GM12878 (cell line): ENCODE measurements around the gene SLC9B1. TPM values are rescaled to one million over a fixed set of nuclear protein-coding genes. Genes with fewer than 3 reads are reported as not detected.

ENCODE experiments used
- ATAC-seq: fragments of 200-7000 bp; cut with Tn5 transposase; 3 replicates; pipeline ENCODE4 v1.9.1; 2020; ENCODE audit warnings: mild to moderate bottlenecking, moderate library complexity
- BruUV-seq: library from RNA; stranded (reverse); fragments of 400-500 nt; replicated peaks from 2 replicates; lab custom pipeline; 2021; lab: Mats Ljungman, UMichigan
- CTCF ChIA-PET: fragments of 300-600 bp; sonication (Branson Sonifier 250); formaldehyde crosslinking; extraction: SDS; loops from one replicate; lab custom pipeline; 2021; ENCODE audit warnings: inconsistent platforms; lab: Yijun Ruan, JAX
- POLR2A ChIA-PET: fragments of 350-600 bp; formaldehyde crosslinking; extraction: SDS; loops from one replicate; lab custom pipeline; 2021; ENCODE audit warnings: inconsistent platforms; lab: Charles Lee
- RAD21 ChIA-PET: fragments of 300-600 bp; sonication (Branson Sonifier 250); formaldehyde crosslinking; loops from one replicate; lab custom pipeline; 2023; ENCODE audit warnings: antibody characterized with exemption; ENCODE audit not compliant: unreplicated experiment; lab: Charles Lee
- SMC1A ChIA-PET: fragments of 300-600 bp; sonication (Branson Sonifier 250); formaldehyde crosslinking; loops from one replicate; lab custom pipeline; 2023; ENCODE audit not compliant: unreplicated experiment, uncharacterized antibody; lab: Charles Lee
- DNase-seq: peaks from one replicate; pipeline ENCODE4 v3.0.0-alpha.2; 2011; ENCODE audit warnings: low read depth, low spot score
- FAIRE-seq: peaks from 3 replicates; lab custom pipeline; 2011; peaks lifted over from hg19 to GRCh38; lab: Jason Lieb, UNC
- H2AFZ ChIP-seq: 2 replicates; pipeline ENCODE4 v1.6.0; 2011; ENCODE audit warnings: low read depth, low read length, control low read depth; ENCODE audit not compliant: control insufficient read depth
- H3K27ac ChIP-seq: 2 replicates; pipeline ENCODE4 v1.5.1; 2011; ENCODE audit warnings: control low read depth; ENCODE audit not compliant: control insufficient read depth, insufficient read depth
- H3K27me3 ChIP-seq, 2 experiments: replicated peaks in 1 of 2; 2 replicates each; pipeline versions ENCODE4 v1.6.0 to v1.6.1; 2011; ENCODE audit warnings: low read length in 1 of 2; ENCODE audit not compliant: control insufficient read depth in 2 of 2, insufficient read depth in 2 of 2
- H3K36me3 ChIP-seq, 2 experiments: 2 replicates each; pipeline ENCODE4 v1.5.1; 2011; ENCODE audit warnings: low read length in 1 of 2; ENCODE audit not compliant: control insufficient read depth in 2 of 2, insufficient read depth in 2 of 2
- H3K4me1 ChIP-seq: 2 replicates; pipeline ENCODE4 v1.6.1; 2011; ENCODE audit warnings: mild to moderate bottlenecking, low read length, moderate library complexity, mixed read lengths; ENCODE audit not compliant: control insufficient read depth, insufficient read depth
- H3K4me2 ChIP-seq: 2 replicates; pipeline ENCODE4 v1.6.0; 2011; ENCODE audit warnings: control low read depth; ENCODE audit not compliant: control insufficient read depth, insufficient read depth
- H3K4me3 ChIP-seq: fragments of 200-600 bp; sonication (generic); 2 replicates; pipeline ENCODE4 v1.5.1; 2016
- H3K79me2 ChIP-seq: 2 replicates; pipeline ENCODE4 v1.6.0; 2011; ENCODE audit warnings: low read length; ENCODE audit not compliant: control insufficient read depth, insufficient read depth
- H3K9ac ChIP-seq: 2 replicates; pipeline ENCODE4 v1.8.0; 2011; ENCODE audit warnings: low read length, control low read depth, mixed read lengths; ENCODE audit not compliant: control insufficient read depth, insufficient read depth
- H3K9me3 ChIP-seq: replicated peaks from 3 replicates; pipeline ENCODE4 v1.5.1; 2011; ENCODE audit warnings: mild to moderate bottlenecking, low read length; ENCODE audit not compliant: control insufficient read depth, insufficient read depth
- H4K20me1 ChIP-seq: 2 replicates; pipeline ENCODE4 v1.6.0; 2011; ENCODE audit not compliant: control insufficient read depth, insufficient read depth
- CEBPB ChIP-seq, 2 experiments: fragments of 150-350 bp in 1 of 2; IDR thresholded peaks; 2 replicates each; pipeline ENCODE4 v1.6.1; 2012 to 2014; ENCODE audit warnings: low read depth in 2 of 2, low read length in 2 of 2, borderline replicate concordance in 1 of 2, inconsistent platforms in 1 of 2
- CHD1 ChIP-seq: IDR thresholded peaks from 2 replicates; pipeline ENCODE4 v1.6.1; 2012; ENCODE audit warnings: low read depth, low read length, improper control_type of control experiment
- DPF2 ChIP-seq: fragments of 450-650 bp; IDR thresholded peaks from 2 replicates; pipeline ENCODE4 v1.6.1; 2017; ENCODE audit warnings: mild to moderate bottlenecking
- EP300 ChIP-seq, 2 experiments: fragments of 150-350 bp in 1 of 2; IDR thresholded peaks; 2 replicates each; pipeline ENCODE4 v1.6.1; 2011 to 2012; ENCODE audit warnings: low read depth in 2 of 2, low read length in 2 of 2, borderline replicate concordance in 1 of 2, improper control_type of control experiment in 1 of 2, inconsistent platforms in 1 of 2; ENCODE audit not compliant: control insufficient read depth in 1 of 2
- ETV6 ChIP-seq, 2 experiments: fragments of 450-650 bp in 1 of 2; IDR thresholded peaks in 1 of 2; conservative IDR thresholded peaks in 1 of 2; 2 replicates each; pipeline ENCODE4 v1.6.1; 2014; ENCODE audit warnings: antibody characterized with exemption in 1 of 2, borderline replicate concordance in 1 of 2, low read depth in 1 of 2, mild to moderate bottlenecking in 1 of 2, moderate library complexity in 1 of 2
- PAX5 ChIP-seq: IDR thresholded peaks from 2 replicates; pipeline ENCODE4 v1.6.1; 2011; ENCODE audit warnings: low read depth, low read length, borderline replicate concordance
- SMARCA5 ChIP-seq: fragments of 450-650 bp; IDR thresholded peaks from 2 replicates; pipeline ENCODE4 v1.6.1; 2017; ENCODE audit warnings: mild to moderate bottlenecking
- SREBF2 ChIP-seq: IDR thresholded peaks from 2 replicates; pipeline ENCODE4 v1.6.1; 2012; ENCODE audit warnings: mild to moderate bottlenecking, low read length
- SRF ChIP-seq, 2 experiments: IDR thresholded peaks; 2 replicates each; pipeline ENCODE4 v1.6.1; 2011; ENCODE audit warnings: low read depth in 2 of 2, low read length in 2 of 2, mild to moderate bottlenecking in 1 of 2, moderate library complexity in 1 of 2
- TCF12 ChIP-seq: IDR thresholded peaks from 2 replicates; pipeline ENCODE4 v1.6.1; 2011; ENCODE audit warnings: low read depth, mild to moderate bottlenecking, low read length
- TCF3 ChIP-seq: IDR thresholded peaks from 2 replicates; pipeline ENCODE4 v1.6.1; 2012; ENCODE audit warnings: low read depth, mild to moderate bottlenecking, low read length, borderline replicate concordance; ENCODE audit not compliant: insufficient read depth
- TCF7 ChIP-seq: IDR thresholded peaks from 2 replicates; pipeline ENCODE4 v1.6.1; 2014; ENCODE audit warnings: antibody characterized with exemption, borderline replicate concordance
- ZNF274 ChIP-seq: IDR thresholded peaks from one replicate; pipeline ENCODE4 v1.8.0; 2011; ENCODE audit not compliant: insufficient read length, insufficient read depth
- WGBS: methylation state at CpG from one replicate; pipeline ENCODE4 v1.1.6; 2016; ENCODE audit warnings: low lambda C conversion rate; ENCODE audit not compliant: insufficient replicate concordance, insufficient coverage; ENCODE audit errors: missing lambda C conversion rate; 5-methylcytosine and 5-hydroxymethylcytosine counted together
- in situ Hi-C: fragments of 300-500 bp; cut with MboI; formaldehyde crosslinking; loops from 9 replicates; pipeline ENCODE4 v1.14.3; 2018; ENCODE audit warnings: mixed read lengths
- intact Hi-C: fragments of 100-400 bp; cut with micrococcal nuclease; formaldehyde crosslinking; loops from one replicate; pipeline ENCODE4 v1.14.2; 2022; ENCODE audit not compliant: unreplicated experiment
- polyA plus RNA-seq, 11 experiments: library from polyadenylated mRNA; depleted of rRNA in 4 of 11; unstranded in 6 of 11; stranded (reverse) in 5 of 11; fragments of >200 nt; fragmentation: Nextera tagmentation in 4 of 11; fragmentation: Illumina TruSeq in 1 of 11; extraction: Ambion mirVana in 4 of 11; extraction: Trizol in 1 of 11; gene quantifications; 1 replicate in 1 of 11; 2 replicates in 10 of 11; pipeline versions ENCODE4 v1.2.1 to v1.2.3, GENCODE V29; 2011 to 2016; ENCODE audit warnings: inconsistent platforms in 2 of 11, missing spikeins in 2 of 11, low read depth in 1 of 11
- total RNA-seq, 4 experiments: library from RNA; depleted of rRNA in 3 of 4; stranded (reverse); fragments of >200 nt in 3 of 4; fragmentation: Illumina TruSeq in 1 of 4; extraction: Trizol in 1 of 4; gene quantifications; 2 replicates each; pipeline versions ENCODE4 v1.2.1 to v1.2.3, GENCODE V29; 2013 to 2021
- TF ChIP-seq, protein P1 (sequence below): fragments of 450-650 bp; IDR thresholded peaks from 2 replicates; pipeline ENCODE4 v1.6.1; 2016; ENCODE audit warnings: mild to moderate bottlenecking, moderate library complexity, borderline replicate concordance
- TF ChIP-seq, protein P2 (sequence below): fragments of 150-350 bp; IDR thresholded peaks from 2 replicates; pipeline ENCODE4 v1.6.1; 2016; ENCODE audit warnings: low read depth, low read length
- TF ChIP-seq, protein P3 (sequence below): fragments of 450-650 bp; IDR thresholded peaks from 2 replicates; pipeline ENCODE4 v1.6.1; 2016; ENCODE audit warnings: mild to moderate bottlenecking

Gene SLC9B1
- total and polyA plus RNA-seq, 10 of the 15 experiments (the other 5 are each of a cell fraction or from before 2014, with no cell fraction given), result 1.0 to 3.5 (median 1.8) TPM

DNA sequence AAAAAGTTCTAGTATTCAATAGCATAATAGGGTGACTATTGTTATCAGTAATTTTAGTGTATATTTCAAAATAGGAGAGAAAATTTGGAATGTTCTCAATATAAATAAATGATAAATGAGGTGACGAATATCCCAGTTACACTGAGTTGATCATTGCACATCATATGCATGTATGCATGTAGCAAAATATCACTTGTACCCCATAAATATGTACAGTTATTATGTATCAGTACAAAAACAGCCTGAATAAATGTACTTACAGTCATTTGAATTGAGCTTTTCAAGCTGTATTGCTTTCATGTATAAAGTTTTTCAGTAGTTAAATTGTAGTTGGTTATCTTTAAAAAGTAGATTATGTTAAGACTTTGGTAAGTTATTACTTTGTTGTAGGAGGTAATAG is 138.2 kb downstream of the SLC9B1 start:
- ChIA-PET POLR2A (interaction anchor here (0.6 to 1.3 kb wide), 2 partner anchors 13 to 316 kb away, joined by 4 read pairs; partner anchors contain the start of gene CISD2), SMC1A (interaction anchor here (0.6 kb wide), 1 partner anchor 14 kb away, joined by 4 read pairs; no protein-coding TSS in a partner anchor), CTCF (interaction anchor here (1.3 kb wide), 1 partner anchor 10 kb away, joined by 3 read pairs; no protein-coding TSS in a partner anchor), RAD21 (no interaction called here)
- Histone ChIP-seq H3K79me2 (no peaks in the 10 kb centered on the region; the same call in none of the 2 replicates), H3K27ac (no peak overlapping the region), H2AFZ (no peak overlapping the region), H4K20me1 (no peaks in the 10 kb centered on the region), H3K27me3 (no peaks in the 10 kb centered on the region), H3K4me3 (no peak overlapping the region), H3K36me3 (no peaks in the 10 kb centered on the region; a peak in 1 of 4 replicates), H3K9ac (no peak overlapping the region), H3K9me3 (peaks cover 13% of the 10 kb centered on the region), H3K4me2 (no peak overlapping the region), H3K4me1 (no peaks in the 10 kb centered on the region)
- intact Hi-C loops (no loop called here), in situ Hi-C loops (no loop called here)
- ATAC-seq, result no peak
- DNase-seq, result no peak
- 100% methylated on average over 1 of the region's 1 CpG for WGBS
- peak; percentile 27 for FAIRE-seq
- TF ChIP-seq TCF7 (no peak), CHD1 (no peak), SMARCA5 (no peak), TCF12 (no peak), ZNF274 (no peak), TCF3 (no peak), DPF2 (no peak), SRF (IDR thresholded peaks at IDR 0.05; ENCODE audit: low read depth in 2 of 2, low read length in 2 of 2) (no peak), CEBPB (IDR thresholded peaks at IDR 0.05; ENCODE audit: borderline replicate concordance in 1 of 2, low read depth in 2 of 2, low read length in 2 of 2) (no peak), PAX5 (no peak), ETV6 (conservative IDR thresholded peaks at IDR 0.05 in 1 of 2, IDR thresholded peaks at IDR 0.05 in 1 of 2; ENCODE audit: borderline replicate concordance in 1 of 2, low read depth in 1 of 2) (no peak), SREBF2 (no peak), EP300 (IDR thresholded peaks at IDR 0.05; ENCODE audit: borderline replicate concordance in 1 of 2, control insufficient read depth in 1 of 2, low read depth in 2 of 2, low read length in 2 of 2) (no peak)
- TF ChIP-seq, protein P1, sequence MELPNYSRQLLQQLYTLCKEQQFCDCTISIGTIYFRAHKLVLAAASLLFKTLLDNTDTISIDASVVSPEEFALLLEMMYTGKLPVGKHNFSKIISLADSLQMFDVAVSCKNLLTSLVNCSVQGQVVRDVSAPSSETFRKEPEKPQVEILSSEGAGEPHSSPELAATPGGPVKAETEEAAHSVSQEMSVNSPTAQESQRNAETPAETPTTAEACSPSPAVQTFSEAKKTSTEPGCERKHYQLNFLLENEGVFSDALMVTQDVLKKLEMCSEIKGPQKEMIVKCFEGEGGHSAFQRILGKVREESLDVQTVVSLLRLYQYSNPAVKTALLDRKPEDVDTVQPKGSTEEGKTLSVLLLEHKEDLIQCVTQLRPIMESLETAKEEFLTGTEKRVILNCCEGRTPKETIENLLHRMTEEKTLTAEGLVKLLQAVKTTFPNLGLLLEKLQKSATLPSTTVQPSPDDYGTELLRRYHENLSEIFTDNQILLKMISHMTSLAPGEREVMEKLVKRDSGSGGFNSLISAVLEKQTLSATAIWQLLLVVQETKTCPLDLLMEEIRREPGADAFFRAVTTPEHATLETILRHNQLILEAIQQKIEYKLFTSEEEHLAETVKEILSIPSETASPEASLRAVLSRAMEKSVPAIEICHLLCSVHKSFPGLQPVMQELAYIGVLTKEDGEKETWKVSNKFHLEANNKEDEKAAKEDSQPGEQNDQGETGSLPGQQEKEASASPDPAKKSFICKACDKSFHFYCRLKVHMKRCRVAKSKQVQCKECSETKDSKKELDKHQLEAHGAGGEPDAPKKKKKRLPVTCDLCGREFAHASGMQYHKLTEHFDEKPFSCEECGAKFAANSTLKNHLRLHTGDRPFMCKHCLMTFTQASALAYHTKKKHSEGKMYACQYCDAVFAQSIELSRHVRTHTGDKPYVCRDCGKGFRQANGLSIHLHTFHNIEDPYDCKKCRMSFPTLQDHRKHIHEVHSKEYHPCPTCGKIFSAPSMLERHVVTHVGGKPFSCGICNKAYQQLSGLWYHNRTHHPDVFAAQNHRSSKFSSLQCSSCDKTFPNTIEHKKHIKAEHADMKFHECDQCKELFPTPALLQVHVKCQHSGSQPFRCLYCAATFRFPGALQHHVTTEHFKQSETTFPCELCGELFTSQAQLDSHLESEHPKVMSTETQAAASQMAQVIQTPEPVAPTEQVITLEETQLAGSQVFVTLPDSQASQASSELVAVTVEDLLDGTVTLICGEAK, result no peak
- TF ChIP-seq, protein P2, sequence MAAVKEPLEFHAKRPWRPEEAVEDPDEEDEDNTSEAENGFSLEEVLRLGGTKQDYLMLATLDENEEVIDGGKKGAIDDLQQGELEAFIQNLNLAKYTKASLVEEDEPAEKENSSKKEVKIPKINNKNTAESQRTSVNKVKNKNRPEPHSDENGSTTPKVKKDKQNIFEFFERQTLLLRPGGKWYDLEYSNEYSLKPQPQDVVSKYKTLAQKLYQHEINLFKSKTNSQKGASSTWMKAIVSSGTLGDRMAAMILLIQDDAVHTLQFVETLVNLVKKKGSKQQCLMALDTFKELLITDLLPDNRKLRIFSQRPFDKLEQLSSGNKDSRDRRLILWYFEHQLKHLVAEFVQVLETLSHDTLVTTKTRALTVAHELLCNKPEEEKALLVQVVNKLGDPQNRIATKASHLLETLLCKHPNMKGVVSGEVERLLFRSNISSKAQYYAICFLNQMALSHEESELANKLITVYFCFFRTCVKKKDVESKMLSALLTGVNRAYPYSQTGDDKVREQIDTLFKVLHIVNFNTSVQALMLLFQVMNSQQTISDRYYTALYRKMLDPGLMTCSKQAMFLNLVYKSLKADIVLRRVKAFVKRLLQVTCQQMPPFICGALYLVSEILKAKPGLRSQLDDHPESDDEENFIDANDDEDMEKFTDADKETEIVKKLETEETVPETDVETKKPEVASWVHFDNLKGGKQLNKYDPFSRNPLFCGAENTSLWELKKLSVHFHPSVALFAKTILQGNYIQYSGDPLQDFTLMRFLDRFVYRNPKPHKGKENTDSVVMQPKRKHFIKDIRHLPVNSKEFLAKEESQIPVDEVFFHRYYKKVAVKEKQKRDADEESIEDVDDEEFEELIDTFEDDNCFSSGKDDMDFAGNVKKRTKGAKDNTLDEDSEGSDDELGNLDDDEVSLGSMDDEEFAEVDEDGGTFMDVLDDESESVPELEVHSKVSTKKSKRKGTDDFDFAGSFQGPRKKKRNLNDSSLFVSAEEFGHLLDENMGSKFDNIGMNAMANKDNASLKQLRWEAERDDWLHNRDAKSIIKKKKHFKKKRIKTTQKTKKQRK, result no peak
- TF ChIP-seq, protein P3, sequence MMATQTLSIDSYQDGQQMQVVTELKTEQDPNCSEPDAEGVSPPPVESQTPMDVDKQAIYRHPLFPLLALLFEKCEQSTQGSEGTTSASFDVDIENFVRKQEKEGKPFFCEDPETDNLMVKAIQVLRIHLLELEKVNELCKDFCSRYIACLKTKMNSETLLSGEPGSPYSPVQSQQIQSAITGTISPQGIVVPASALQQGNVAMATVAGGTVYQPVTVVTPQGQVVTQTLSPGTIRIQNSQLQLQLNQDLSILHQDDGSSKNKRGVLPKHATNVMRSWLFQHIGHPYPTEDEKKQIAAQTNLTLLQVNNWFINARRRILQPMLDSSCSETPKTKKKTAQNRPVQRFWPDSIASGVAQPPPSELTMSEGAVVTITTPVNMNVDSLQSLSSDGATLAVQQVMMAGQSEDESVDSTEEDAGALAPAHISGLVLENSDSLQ, result no peak
- BruUV-seq, result no TSS peak
